Stimulated activated CD8-positive, alpha-beta memory T cell treated with anti-CD3 and anti-CD28 coated beads, Interleukin-4, amount 100 ng/mL, for 24 hours (primary cell): ENCODE measurements around the gene C2orf72.

ENCODE experiments used
- DNase-seq: peaks from one replicate; pipeline ENCODE4 v3.0.0-alpha.2; 2020; ENCODE audit warnings: low read depth

Gene C2orf72

DNA sequence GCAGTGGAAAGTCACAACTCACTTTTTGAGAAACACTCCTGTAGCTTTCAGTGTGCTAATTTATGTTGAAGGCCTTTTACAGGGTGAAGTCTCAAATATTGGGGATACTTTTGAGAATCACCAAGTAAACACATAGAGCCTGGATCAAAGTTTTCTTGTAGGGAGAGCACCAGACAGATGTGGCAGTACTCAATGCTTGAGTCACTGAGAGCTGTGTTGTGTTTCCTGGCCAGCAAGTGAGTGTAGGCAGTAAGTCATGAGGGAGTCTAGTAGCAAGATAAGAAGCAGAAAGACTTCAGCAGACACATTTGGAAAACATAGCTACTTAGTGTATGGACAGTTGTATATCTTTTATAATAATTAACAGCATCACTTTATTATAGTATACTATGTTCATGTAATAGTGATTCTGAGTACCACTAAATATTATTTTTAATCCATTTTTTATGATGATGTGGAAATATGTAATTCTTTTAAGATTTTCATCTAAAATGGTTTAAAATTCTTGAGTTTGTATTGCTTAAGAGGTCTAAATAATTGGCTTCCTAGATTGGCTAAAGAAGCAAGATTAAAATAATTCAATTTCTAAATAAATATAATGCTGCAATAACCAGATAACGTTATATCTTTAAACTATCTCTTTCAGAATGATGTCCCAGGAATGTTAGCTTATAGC is 32.2 kb downstream of the C2orf72 start:
- DNase-seq: no peak

DNA sequence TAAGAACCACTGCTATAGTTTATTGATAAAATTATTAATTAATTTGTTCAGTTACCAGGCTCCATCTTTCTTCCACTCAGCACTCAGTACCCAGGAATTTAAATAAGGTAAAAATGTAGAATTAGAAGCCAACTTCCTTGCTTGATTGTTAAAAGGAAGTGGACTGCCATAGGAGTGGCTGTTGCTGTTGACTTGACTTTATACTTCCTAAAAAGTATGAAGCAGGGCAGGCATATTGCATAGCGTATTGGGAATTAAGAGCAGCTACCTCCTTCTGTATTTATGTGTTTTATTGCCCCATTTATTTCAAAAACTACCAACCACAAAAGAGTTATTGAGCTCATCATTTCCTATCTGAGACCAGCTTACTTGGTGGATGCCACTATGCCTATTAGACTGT is 47.2 kb downstream of the C2orf72 start:
- no peak for DNase-seq

DNA sequence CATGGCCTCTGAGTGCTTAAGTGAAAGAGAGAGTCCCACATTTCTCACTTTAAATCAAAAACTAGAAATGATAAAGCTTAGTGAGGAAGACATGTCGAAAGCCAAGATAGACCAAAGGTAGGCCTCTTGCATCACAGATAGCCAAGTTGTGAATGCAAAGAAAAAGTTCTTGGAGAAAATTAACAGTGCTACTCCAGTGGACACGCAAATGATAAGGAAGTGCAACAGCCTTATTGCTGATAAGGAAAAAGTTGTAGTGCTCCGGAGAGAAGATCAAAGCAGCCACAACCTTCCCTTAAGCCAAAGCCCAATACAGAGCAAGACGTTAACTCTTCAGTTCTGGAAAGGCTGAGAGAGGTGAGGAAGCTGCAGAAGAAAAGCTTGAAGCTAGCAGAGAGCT is 51.4 kb downstream of the C2orf72 start:
- no peak for DNase-seq

DNA sequence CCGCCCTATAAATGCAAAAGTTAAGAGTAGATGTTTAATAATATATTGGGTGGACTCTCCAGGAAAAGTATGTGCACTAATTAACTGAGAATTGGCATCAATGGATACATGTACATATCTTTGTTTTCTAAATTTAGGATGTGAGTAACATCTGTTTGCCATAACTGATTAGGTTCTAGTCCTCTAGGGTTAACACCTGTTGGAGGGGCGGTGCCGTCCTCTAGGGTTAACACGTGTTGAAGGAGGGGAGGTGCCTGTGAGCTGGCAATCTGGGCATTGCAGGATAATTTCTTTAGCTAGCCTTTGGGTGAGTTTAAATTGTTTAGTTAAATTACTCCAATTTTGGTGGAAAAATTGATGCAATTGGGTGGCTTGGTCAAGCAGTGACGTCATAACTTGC is 56.6 kb downstream of the C2orf72 start:
- DNase-seq: no peak

DNA sequence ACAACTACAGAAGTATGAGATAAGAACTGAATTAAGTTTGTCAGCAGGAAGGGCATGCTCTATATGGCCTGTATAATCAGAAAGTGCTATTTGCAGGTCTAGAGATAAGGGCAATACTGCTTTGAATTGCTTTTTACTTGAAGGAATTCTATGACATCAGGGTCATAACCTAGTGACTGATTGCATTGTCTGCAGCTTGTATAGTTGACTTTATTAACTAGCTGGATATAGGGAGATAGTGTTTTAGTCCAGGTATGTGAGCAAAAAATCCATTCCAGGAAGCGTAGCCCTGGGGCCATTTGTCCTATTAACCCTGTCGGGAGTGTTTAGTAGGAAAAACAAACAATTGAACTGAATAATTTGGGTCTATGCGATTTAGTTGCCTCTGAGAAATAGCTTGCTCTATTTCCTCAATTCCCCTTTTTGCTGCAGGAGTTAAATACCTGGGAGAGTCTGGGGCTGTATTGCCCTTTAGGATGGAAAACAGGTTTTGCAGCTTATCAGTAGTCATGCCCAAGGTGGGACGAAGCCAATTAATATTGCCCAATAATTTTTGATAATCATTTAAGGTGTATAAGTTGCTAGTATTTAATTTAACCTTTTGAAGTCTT is 57.5 kb downstream of the C2orf72 start:
- no peak for DNase-seq
